ENCODE data around the gene ATG16L2. TPM values are rescaled to one million over a fixed set of nuclear protein-coding genes. Genes with fewer than 3 reads are reported as not detected.
A peak's percentile ranks its signal among the peaks of the same experiment; 100 is the strongest.

ATG16L2 gene
- total and polyA plus RNA-seq, 9 of the 15 experiments (the other 6 are each of a cell fraction or from before 2014, with no cell fraction given) = 0.18 to 11.2 (median 6.2) TPM

GRCh38 chr11:72783144-72783905 is 30.9 kb upstream of the ATG16L2 start (continued):
- TF ChIP-seq ZBTB40 (IDR thresholded peaks at IDR 0.05) (no peak), ZBTB40 (CRISPR knock-in tag; IDR thresholded peaks at IDR 0.05) (no peak), GATAD2A (IDR thresholded peaks at IDR 0.05) (no peak), SAFB (IDR thresholded peaks at IDR 0.05; ENCODE audit: borderline replicate concordance, low read depth, low read length) (no peak), KDM1A (IDR thresholded peaks at IDR 0.05) (peak in 1 of 2 experiments; percentile 37; a peak in 3 of 4 replicates), TCF3 (CRISPR knock-in tag; IDR thresholded peaks at IDR 0.05) (peak; percentile 63), ELF1 (tag; IDR thresholded peaks at IDR 0.05) (no peak), NFXL1 (CRISPR knock-in tag; IDR thresholded peaks at IDR 0.05) (no peak), ZNF354B (CRISPR knock-in tag; IDR thresholded peaks at IDR 0.05) (no peak), ASH1L (IDR thresholded peaks at IDR 0.05; ENCODE audit: borderline replicate concordance, low read depth, partially characterized antibody) (no peak), TRIM24 (IDR thresholded peaks at IDR 0.05) (no peak), ZNF224 (CRISPR knock-in tag; IDR thresholded peaks at IDR 0.05) (no peak), KLF6 (CRISPR knock-in tag; IDR thresholded peaks at IDR 0.05; ENCODE audit: borderline replicate concordance) (no peak), RBM17 (IDR thresholded peaks at IDR 0.05; ENCODE audit: borderline replicate concordance, low read depth, low read length) (no peak), SLC30A9 (CRISPR knock-in tag; IDR thresholded peaks at IDR 0.05) (no peak), SRSF1 (IDR thresholded peaks at IDR 0.05; ENCODE audit: low read depth, low read length) (no peak), CHD1 (IDR thresholded peaks at IDR 0.05; ENCODE audit: low read length) (no peak), NEUROD1 (IDR thresholded peaks at IDR 0.05; ENCODE audit: borderline replicate concordance, low read depth, low read length, partially characterized antibody) (no peak), SRSF9 (IDR thresholded peaks at IDR 0.05; ENCODE audit: borderline replicate concordance, low read depth, low read length) (no peak), HNRNPUL1 (IDR thresholded peaks at IDR 0.05; ENCODE audit: low read length) (no peak), ZNF785 (CRISPR knock-in tag; IDR thresholded peaks at IDR 0.05) (no peak)

All from K562 (cell line).